GM20000 (cell line): ENCODE measurements around the gene MKNK2.
A peak's percentile ranks its signal among the peaks of the same experiment; 100 is the strongest.

ENCODE experiments used
- DNase-seq: peaks from one replicate; pipeline ENCODE4 v3.0.0; 2012; ENCODE audit warnings: low spot score
- TF ChIP-seq, protein P1 (sequence below): IDR thresholded peaks from 2 replicates; pipeline ENCODE4 v1.5.1; 2012; ENCODE audit warnings: mild to moderate bottlenecking, control low read depth; ENCODE audit errors: extremely low read depth, missing control alignments

The MKNK2 gene

DNA sequence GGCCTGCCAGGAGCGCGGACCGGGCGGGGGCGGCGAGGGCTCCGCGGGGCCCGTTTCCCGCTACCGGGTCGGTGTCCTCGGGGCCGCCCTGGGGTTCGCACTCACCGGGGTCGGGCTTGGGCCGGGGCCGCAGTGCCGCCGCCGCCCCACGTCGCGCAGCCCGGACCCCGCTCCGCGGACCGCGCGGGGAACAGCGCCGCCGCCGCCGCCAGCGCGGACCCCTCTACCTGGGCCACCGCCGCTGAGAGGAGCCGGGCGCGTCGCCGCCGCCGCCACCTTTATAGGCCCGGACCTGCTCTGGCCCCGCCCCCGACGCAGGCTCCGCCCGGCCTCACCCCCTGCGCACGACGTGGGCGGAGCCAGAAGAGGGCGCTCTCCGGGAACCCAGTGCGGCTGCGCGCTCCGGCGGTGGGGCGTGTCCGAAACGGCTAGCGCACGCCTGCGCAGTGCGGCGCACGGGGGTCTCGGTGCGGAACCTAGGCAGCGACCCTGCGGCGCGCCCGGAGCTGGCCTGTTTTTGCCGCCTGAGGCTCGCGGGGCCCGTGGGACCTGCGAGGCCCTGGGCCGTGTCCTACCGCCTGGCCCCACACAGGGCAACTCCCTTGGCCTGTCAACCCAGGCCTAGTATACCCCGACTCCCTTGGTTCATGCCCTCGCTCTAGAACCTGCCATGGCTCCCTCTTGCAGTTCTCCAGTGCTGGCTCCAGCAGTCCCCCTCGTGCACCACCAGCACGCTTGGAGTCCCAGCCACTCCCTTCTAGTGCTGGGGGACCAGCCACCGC, at the start of gene MKNK2:
MKNK2 (minus strand) TSS at position 254 of the 782 bp plus-strand sequence. CDS start 393 bp downstream, outside the sequence.
- TF ChIP-seq, protein P1, sequence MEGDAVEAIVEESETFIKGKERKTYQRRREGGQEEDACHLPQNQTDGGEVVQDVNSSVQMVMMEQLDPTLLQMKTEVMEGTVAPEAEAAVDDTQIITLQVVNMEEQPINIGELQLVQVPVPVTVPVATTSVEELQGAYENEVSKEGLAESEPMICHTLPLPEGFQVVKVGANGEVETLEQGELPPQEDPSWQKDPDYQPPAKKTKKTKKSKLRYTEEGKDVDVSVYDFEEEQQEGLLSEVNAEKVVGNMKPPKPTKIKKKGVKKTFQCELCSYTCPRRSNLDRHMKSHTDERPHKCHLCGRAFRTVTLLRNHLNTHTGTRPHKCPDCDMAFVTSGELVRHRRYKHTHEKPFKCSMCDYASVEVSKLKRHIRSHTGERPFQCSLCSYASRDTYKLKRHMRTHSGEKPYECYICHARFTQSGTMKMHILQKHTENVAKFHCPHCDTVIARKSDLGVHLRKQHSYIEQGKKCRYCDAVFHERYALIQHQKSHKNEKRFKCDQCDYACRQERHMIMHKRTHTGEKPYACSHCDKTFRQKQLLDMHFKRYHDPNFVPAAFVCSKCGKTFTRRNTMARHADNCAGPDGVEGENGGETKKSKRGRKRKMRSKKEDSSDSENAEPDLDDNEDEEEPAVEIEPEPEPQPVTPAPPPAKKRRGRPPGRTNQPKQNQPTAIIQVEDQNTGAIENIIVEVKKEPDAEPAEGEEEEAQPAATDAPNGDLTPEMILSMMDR: peak; percentile 59
- peak; percentile 99 for DNase-seq

DNA sequence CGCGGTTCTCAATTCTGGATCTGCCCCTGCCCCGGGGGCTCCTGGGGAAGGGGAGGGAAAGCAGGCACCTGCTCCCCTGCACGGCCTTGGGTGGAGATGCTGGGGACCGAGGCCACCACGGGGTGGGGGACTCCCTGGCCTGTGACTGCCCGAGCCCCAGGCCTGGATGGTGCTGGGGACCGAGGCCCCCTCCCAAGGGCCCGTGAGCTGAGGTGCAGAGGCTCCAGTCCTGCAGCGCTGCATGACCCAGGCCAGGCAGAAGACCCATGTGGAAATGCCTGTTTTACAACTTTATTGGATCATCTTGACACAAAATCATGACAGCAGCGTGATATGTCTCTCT, 49.6 kb upstream of the MKNK2 start:
- TF ChIP-seq, protein P1: no peak
- no peak for DNase-seq

- TF ChIP-seq, protein P1: no peak
- no peak for DNase-seq
Observed at GRCh38 chr19:2099937-2100718, 49.1 kb upstream of the MKNK2 start.

- DNase-seq: no peak
- TF ChIP-seq, protein P1: no peak
Observed at GRCh38 chr19:2099054-2099501, 48.0 kb upstream of the MKNK2 start.

DNA sequence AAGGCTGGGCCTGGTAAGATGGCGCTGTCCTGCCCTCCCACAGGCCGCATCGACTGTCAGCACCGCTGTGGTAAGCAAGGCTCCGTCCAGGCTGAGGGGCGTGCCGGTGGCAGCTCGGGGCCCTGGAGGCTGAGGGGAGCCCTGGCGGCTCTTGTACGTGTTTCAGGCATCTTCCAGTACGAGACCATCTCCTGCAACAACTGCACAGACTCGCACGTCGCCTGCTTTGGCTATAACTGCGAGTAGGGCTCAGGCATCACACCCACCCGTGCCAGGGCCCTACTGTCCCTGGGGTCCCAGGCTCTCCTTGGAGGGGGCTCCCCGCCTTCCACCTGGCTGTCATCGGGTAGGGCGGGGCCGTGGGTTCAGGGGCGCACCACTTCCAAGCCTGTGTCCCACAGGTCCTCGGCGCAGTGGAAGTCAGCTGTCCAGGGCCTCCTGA, 46.9 kb upstream of the MKNK2 start:
- no peak for DNase-seq
- TF ChIP-seq, protein P1: no peak

DNA sequence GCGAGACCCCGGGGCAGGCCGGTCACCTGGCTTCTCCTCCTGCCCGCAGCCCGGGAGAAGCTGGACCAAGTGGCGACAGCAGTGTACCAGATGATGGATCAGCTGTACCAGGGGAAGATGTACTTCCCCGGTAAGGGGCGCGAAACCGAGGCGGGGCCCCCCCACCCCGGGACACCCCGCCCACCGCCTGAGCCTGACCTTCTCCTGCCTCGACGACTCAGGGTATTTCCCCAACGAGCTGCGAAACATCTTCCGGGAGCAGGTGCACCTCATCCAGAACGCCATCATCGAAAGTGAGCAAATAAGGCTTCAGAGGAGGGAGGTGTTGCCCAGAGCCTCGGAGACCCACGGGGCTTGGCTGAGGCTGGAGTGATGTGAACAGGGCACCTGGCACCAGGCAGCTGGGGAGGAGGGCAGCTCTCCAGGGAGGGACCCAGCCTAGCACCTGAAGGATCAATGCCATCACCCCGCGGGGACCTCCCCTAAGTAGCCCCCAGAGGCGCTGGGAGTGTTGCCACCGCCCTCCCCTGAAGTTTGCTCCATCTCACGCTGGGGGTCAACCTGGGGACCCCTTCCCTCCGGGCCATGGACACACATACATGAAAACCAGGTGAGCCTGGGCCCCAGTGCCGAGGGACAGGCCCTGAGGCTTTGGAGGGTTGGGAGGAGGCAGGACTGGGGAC, 46.3 kb upstream of the MKNK2 start:
- peak; percentile 78 for DNase-seq
- TF ChIP-seq, protein P1: no peak
